AG04450 (cell line): Measurements from ENCODE around the gene SRPX. TPM values are rescaled to one million over a fixed set of nuclear protein-coding genes. Genes with fewer than 3 reads are reported as not detected.

Experiments used
- CTCF ChIA-PET: fragments of 300-600, 350-600 bp; formaldehyde crosslinking; extraction: SDS; loops from one replicate; lab custom pipeline; 2022; ENCODE audit warnings: antibody characterized with exemption, inconsistent platforms; lab: Charles Lee
- POLR2A ChIA-PET: fragments of 350-600 bp; formaldehyde crosslinking; extraction: SDS; loops from one replicate; lab custom pipeline; 2021; ENCODE audit warnings: antibody characterized with exemption, inconsistent platforms; lab: Yijun Ruan, JAX
- DNase-seq: peaks from one replicate; pipeline ENCODE4 v3.0.0-alpha.2; 2011; ENCODE audit warnings: low read depth, low spot score
- H3K27ac ChIP-seq: one replicate; pipeline ENCODE4 v1.5.1; 2012; ENCODE audit warnings: low read depth, low read length, control low read depth
- H3K27me3 ChIP-seq: one replicate; pipeline ENCODE4 v1.6.0; 2012; ENCODE audit warnings: low read length; ENCODE audit not compliant: control insufficient read depth, insufficient read depth
- H3K4me3 ChIP-seq: 2 replicates; pipeline ENCODE4 v1.5.1; 2011; ENCODE audit warnings: mild to moderate bottlenecking, low read depth, low read length, control low read depth
- H3K9me3 ChIP-seq: 2 replicates; pipeline ENCODE4 v1.5.1; 2012; ENCODE audit warnings: low read length; ENCODE audit not compliant: control insufficient read depth, insufficient read depth
- CTCF ChIP-seq: IDR thresholded peaks from 2 replicates; pipeline ENCODE4 v1.5.1; 2011; ENCODE audit warnings: low read depth, low read length, control low read depth, inconsistent platforms
- polyA plus RNA-seq: library from polyadenylated mRNA; depleted of rRNA; stranded (reverse); fragments of >200 nt; gene quantifications from 2 replicates; pipeline ENCODE4 v1.2.3, GENCODE V29; 2011

SRPX gene
- polyA plus RNA-seq, 1 experiment = 49.6 TPM

DNA sequence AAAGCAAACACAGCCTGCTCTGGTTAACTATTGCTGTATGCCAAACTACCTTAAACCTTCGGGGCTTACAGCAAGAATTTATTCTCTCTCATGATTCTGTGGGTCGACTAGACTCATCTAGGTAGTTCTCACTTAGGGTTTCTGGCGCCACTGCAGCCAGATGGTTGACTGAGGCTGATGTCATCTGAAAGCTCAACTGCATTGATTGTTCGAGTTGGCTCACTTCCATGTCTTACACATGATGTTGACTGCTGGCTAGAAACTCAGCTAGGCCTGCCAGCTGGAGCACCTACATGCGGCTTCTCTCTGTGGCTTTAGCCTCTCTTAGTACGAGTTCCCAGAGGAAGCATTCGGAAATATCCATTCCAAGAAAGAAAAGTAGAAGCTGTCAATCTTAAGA is 103.2 kb downstream of the SRPX start:
- H3K27me3 ChIP-seq = no peaks in the 10 kb centered on the region
- TF ChIP-seq CTCF = no peak
- ChIA-PET POLR2A (no interaction called here), CTCF (no interaction called here)
- DNase-seq = no peak
- H3K27ac ChIP-seq = no peak overlapping the region
- H3K9me3 ChIP-seq = no peaks in the 10 kb centered on the region
- no peak overlapping the region for H3K4me3 ChIP-seq

GRCh38 chrX:38116706-38117105 is 104.0 kb downstream of the SRPX start:
- H3K27me3 ChIP-seq = no peaks in the 10 kb centered on the region
- H3K27ac ChIP-seq = no peak overlapping the region
- H3K9me3 ChIP-seq = no peaks in the 10 kb centered on the region
- no peak for DNase-seq
- TF ChIP-seq CTCF = no peak
- ChIA-PET POLR2A (no interaction called here), CTCF (interaction anchor here (1.4 kb wide), 1 partner anchor 371 kb away, joined by 3 read pairs; no protein-coding TSS in a partner anchor)
- H3K4me3 ChIP-seq = no peak overlapping the region

GRCh38 chrX:38112566-38112965 is 108.1 kb downstream of the SRPX start:
- ChIA-PET CTCF (no interaction called here), POLR2A (no interaction called here)
- no peak for TF ChIP-seq CTCF
- H3K9me3 ChIP-seq = no peaks in the 10 kb centered on the region
- DNase-seq = no peak
- no peak overlapping the region for H3K27ac ChIP-seq
- no peak overlapping the region for H3K4me3 ChIP-seq
- no peaks in the 10 kb centered on the region for H3K27me3 ChIP-seq

DNA sequence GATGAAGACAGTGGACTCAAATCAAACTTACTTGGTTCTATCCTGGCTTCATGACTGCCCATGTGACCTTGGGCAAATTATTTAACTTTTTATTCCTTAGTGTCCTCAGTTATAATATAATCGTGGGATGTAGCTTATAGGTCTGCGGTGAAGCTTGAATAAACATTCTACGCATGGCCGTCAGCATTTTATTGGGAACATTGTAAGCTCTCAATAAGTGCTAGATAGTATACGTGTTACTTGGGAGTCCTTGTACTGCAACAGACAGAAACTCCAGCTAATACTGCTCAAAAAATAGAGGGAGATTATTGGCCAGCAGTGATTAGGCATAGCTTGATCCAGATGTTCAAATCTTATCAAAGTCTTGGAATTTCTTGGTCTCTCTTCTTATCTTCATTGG is 109.5 kb downstream of the SRPX start:
- Histone ChIP-seq H3K27ac (no peak overlapping the region), H3K27me3 (no peaks in the 10 kb centered on the region), H3K4me3 (no peak overlapping the region), H3K9me3 (no peaks in the 10 kb centered on the region)
- CTCF ChIA-PET = no interaction called here
- no peak for DNase-seq
- no peak for TF ChIP-seq CTCF
- POLR2A ChIA-PET = no interaction called here

- no peaks in the 10 kb centered on the region for H3K27me3 ChIP-seq
- TF ChIP-seq CTCF = no peak
- no peak overlapping the region for H3K27ac ChIP-seq
- ChIA-PET CTCF (no interaction called here), POLR2A (no interaction called here)
- H3K4me3 ChIP-seq = no peak overlapping the region
- H3K9me3 ChIP-seq = no peaks in the 10 kb centered on the region
- DNase-seq = no peak
Observed at GRCh38 chrX:38110231-38110630, 110.4 kb downstream of the SRPX start.
